Fibroblast of villous mesenchyme (primary cell): ENCODE results near the gene TRIM3. TPM values are rescaled to one million over a fixed set of nuclear protein-coding genes. Genes with fewer than 3 reads are reported as not detected.

Experiments used
- DNase-seq: peaks from one replicate; pipeline ENCODE4 v3.0.0-alpha.2; 2010; ENCODE audit warnings: low read depth
- H3K4me3 ChIP-seq: 2 replicates; pipeline ENCODE4 v1.5.1; 2011; ENCODE audit warnings: low read depth, mild to moderate bottlenecking, low read length
- CTCF ChIP-seq: IDR thresholded peaks from 2 replicates; pipeline ENCODE4 v1.5.1; 2012; ENCODE audit warnings: low read depth, mild to moderate bottlenecking, low read length; ENCODE audit not compliant: insufficient read depth
- total RNA-seq: library from RNA; depleted of rRNA; stranded (reverse); fragments of >200 nt; gene quantifications from 2 replicates; pipeline ENCODE4 v1.2.3, GENCODE V29; 2012

The TRIM3 gene
- total RNA-seq, 1 donor: 22.0 TPM

DNA sequence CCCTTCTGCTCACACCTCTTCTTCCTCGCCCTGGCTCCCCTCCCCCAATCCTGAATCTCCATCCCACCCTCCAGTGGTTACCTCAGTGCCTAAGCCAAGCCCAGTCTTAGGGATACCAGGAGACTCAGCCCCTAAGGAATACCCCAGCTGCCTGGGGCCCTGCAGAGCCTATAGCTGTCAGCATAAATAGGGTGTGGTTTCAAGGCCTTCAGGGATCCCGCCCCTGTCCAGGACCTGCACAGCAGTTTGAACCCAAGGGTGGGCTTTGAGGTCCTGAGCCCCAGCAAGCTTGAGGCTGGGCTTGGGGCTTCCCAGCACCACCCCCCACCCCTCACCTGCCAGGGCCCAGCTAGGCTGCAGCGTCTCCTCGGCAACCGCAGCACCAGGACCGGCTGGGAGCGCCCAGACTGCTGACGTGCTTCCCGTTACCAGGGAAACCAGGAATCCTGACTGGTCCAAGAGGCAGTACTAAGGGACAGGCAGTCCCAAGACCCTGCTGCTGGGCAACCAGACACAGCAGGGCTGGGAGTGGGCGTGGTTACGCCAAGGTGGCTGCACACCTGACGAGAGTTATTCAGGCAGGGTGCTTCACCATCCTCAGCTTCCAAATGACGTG lies 68.6 kb downstream of the TRIM3 start:
- no peak overlapping the region for H3K4me3 ChIP-seq
- DNase-seq: no peak
- no peak for TF ChIP-seq CTCF

GRCh38 chr11:6404342-6405051 lies 69.2 kb downstream of the TRIM3 start:
- H3K4me3 ChIP-seq: no peak overlapping the region
- DNase-seq: no peak
- TF ChIP-seq CTCF: no peak

- no peak for TF ChIP-seq CTCF
- no peak for DNase-seq
- no peak overlapping the region for H3K4me3 ChIP-seq
Measured at GRCh38 chr11:6403539-6403938, 70.2 kb downstream of the TRIM3 start.

- DNase-seq: no peak
- H3K4me3 ChIP-seq: no peak overlapping the region
- TF ChIP-seq CTCF: no peak
Measured at GRCh38 chr11:6402561-6402981, 71.2 kb downstream of the TRIM3 start.

DNA sequence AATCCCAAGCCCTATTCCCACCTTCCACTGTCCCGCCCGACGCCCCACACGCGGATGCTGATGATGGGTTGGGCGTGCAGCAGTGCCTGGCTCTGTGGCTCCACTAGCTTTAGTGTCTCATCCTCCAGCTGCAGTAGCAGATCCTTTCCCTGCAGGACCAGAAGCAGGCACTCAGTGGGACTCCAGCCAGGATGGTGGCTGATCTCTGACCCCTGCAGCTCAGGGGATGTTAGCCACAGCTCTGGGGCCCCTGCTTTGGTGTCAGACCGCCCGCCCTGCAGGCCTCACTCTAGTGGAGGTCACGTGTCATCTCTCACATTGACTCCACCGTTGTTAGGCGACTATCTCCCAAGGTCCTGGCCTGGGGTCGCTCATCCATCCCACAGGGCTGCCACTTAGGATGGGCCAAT lies 71.7 kb downstream of the TRIM3 start:
- DNase-seq: no peak
- no peak for TF ChIP-seq CTCF
- no peak overlapping the region for H3K4me3 ChIP-seq

GRCh38 chr11:6401464-6401863 lies 72.3 kb downstream of the TRIM3 start:
- no peak for TF ChIP-seq CTCF
- no peak for DNase-seq
- no peak overlapping the region for H3K4me3 ChIP-seq
